Peyer's patch (tissue), 4 donors: ENCODE data around the gene CYP3A4.

Experiments used
- POLR2A ChIP-seq, 2 donors: fragments of 450-650 bp; IDR thresholded peaks; one replicate each; pipeline ENCODE4 v1.5.1; 2017; ENCODE audit warnings: antibody characterized with exemption in 2 of 2, mild to moderate bottlenecking in 2 of 2, moderate library complexity in 2 of 2
- TF ChIP-seq, protein P1 (sequence below), 6 experiments: fragments of 450-650 bp in 4 of 6; fragments of 200-600 bp in 2 of 6; sonication (generic) in 1 of 6; IDR thresholded peaks; one replicate each; pipeline ENCODE4 v1.5.1; 2017 to 2019; ENCODE audit warnings: antibody characterized with exemption in 6 of 6, mild to moderate bottlenecking in 3 of 6, moderate library complexity in 1 of 6

DNA sequence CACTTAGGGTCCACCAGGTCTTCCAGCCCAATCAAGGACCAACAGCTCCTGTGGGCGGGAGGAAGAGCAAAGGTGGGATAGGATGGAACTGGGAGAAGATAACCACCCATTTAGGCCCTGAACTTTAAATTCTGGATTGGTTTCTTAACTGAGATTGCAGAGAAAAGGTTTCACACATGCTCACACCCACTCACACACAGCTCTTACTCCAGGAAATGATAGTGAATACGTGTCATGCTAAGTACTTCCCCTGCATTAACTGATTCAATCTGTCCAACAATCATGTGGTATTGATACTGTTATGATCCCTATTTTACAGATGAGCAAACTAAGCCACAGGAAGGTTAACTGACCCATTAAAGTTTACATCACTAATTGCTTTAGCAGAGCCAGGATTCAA is 4.6 kb upstream of the CYP3A4 start:
- TF ChIP-seq, protein P1, sequence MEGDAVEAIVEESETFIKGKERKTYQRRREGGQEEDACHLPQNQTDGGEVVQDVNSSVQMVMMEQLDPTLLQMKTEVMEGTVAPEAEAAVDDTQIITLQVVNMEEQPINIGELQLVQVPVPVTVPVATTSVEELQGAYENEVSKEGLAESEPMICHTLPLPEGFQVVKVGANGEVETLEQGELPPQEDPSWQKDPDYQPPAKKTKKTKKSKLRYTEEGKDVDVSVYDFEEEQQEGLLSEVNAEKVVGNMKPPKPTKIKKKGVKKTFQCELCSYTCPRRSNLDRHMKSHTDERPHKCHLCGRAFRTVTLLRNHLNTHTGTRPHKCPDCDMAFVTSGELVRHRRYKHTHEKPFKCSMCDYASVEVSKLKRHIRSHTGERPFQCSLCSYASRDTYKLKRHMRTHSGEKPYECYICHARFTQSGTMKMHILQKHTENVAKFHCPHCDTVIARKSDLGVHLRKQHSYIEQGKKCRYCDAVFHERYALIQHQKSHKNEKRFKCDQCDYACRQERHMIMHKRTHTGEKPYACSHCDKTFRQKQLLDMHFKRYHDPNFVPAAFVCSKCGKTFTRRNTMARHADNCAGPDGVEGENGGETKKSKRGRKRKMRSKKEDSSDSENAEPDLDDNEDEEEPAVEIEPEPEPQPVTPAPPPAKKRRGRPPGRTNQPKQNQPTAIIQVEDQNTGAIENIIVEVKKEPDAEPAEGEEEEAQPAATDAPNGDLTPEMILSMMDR (IDR thresholded peaks at IDR 0.05) = no peak
- TF ChIP-seq POLR2A (IDR thresholded peaks at IDR 0.05) = no peak
